GM23338 (cell line): ENCODE results near the gene MOCS3. TPM values are rescaled to one million over a fixed set of nuclear protein-coding genes. Genes with fewer than 3 reads are reported as not detected.

Experiments
- ATAC-seq: fragments of 200-7000 bp; cut with Tn5 transposase; 3 replicates; pipeline ENCODE4 v1.9.1; 2020
- DNase-seq: peaks from one replicate; pipeline ENCODE4 v3.0.0-alpha.2; 2015; ENCODE audit warnings: low spot score
- H2AFZ ChIP-seq: fragments of 200-600 bp; sonication (generic); 2 replicates; pipeline ENCODE4 v1.8.0; 2016; ENCODE audit warnings: antibody characterized with exemption, mild to moderate bottlenecking, moderate library complexity
- H3F3A ChIP-seq: fragments of 200-600 bp; sonication (generic); replicated peaks from 2 replicates; pipeline ENCODE4 v1.8.0; 2017; ENCODE audit warnings: antibody characterized with exemption, mixed run types, low read depth
- H3K27ac ChIP-seq: fragments of 200-600 bp; sonication (generic); 2 replicates; pipeline ENCODE4 v1.6.1; 2016; ENCODE audit warnings: low read depth
- H3K27me3 ChIP-seq: fragments of 200-600 bp; sonication (generic); 2 replicates; pipeline ENCODE4 v1.8.0; 2016; ENCODE audit warnings: mild to moderate bottlenecking, mixed run types, moderate library complexity; ENCODE audit not compliant: insufficient read depth
- H3K36me3 ChIP-seq: fragments of 200-600 bp; sonication (generic); 2 replicates; pipeline ENCODE4 v1.8.0; 2016; ENCODE audit warnings: mild to moderate bottlenecking; ENCODE audit not compliant: insufficient read depth
- H3K4me1 ChIP-seq: fragments of 200-600 bp; sonication (generic); 2 replicates; pipeline ENCODE4 v1.8.0; 2016; ENCODE audit warnings: mild to moderate bottlenecking, moderate library complexity; ENCODE audit not compliant: insufficient read depth
- H3K4me2 ChIP-seq: fragments of 200-600 bp; sonication (generic); 2 replicates; pipeline ENCODE4 v1.7.1; 2017; ENCODE audit warnings: mixed run types
- H3K4me3 ChIP-seq: fragments of 200-600 bp; sonication (generic); 2 replicates; pipeline ENCODE4 v1.6.1; 2016; ENCODE audit warnings: mixed run types
- H3K79me2 ChIP-seq: fragments of 200-600 bp; sonication (generic); replicated peaks from 2 replicates; pipeline ENCODE4 v1.8.0; 2017; ENCODE audit warnings: mild to moderate bottlenecking; ENCODE audit not compliant: insufficient read depth
- H3K9me2 ChIP-seq: fragments of 200-600 bp; sonication (generic); 2 replicates; pipeline ENCODE4 v1.8.0; 2017; ENCODE audit not compliant: insufficient read depth
- H4K20me1 ChIP-seq: fragments of 200-600 bp; sonication (generic); replicated peaks from 2 replicates; pipeline ENCODE4 v1.8.0; 2017; ENCODE audit warnings: mild to moderate bottlenecking; ENCODE audit not compliant: insufficient read depth
- H3K27ac Mint-ChIP-seq: 2 replicates; pipeline ENCODE4 v1.8.0; 2020; ENCODE audit warnings: inconsistent platforms, mild to moderate bottlenecking, moderate library complexity, mixed read lengths
- H3K27me3 Mint-ChIP-seq: 3 replicates; pipeline ENCODE4 v1.8.0; 2022; ENCODE audit warnings: low read depth, mild to moderate bottlenecking, moderate library complexity, mixed read lengths, inconsistent platforms; ENCODE audit not compliant: insufficient read depth, poor library complexity
- H3K36me3 Mint-ChIP-seq: 3 replicates; pipeline ENCODE4 v1.8.0; 2021; ENCODE audit warnings: low read depth, mild to moderate bottlenecking, inconsistent platforms, moderate library complexity, mixed read lengths
- H3K4me1 Mint-ChIP-seq: 3 replicates; pipeline ENCODE4 v1.8.0; 2020; ENCODE audit warnings: mild to moderate bottlenecking, inconsistent platforms, mixed read lengths
- H3K4me3 Mint-ChIP-seq: 3 replicates; pipeline ENCODE4 v1.8.0; 2021; ENCODE audit warnings: moderate library complexity, mild to moderate bottlenecking, inconsistent platforms, mixed read lengths
- H3K9me3 Mint-ChIP-seq: 3 replicates; pipeline ENCODE4 v1.8.0; 2020; ENCODE audit warnings: moderate library complexity, mild to moderate bottlenecking, inconsistent platforms, mixed read lengths
- CREB1 ChIP-seq: fragments of 250-450 bp; sonication (Bioruptor Pico); IDR thresholded peaks from 2 replicates; pipeline ENCODE4 v1.5.0; 2020; ENCODE audit warnings: low read depth, mild to moderate bottlenecking, moderate library complexity
- ETS1 ChIP-seq: IDR thresholded peaks from 2 replicates; pipeline ENCODE4 v1.6.1; 2016; ENCODE audit warnings: antibody characterized with exemption
- EZH2 ChIP-seq: fragments of 200-600 bp; sonication (generic); IDR thresholded peaks from one replicate; pipeline ENCODE4 v1.8.0; 2017; ENCODE audit warnings: antibody characterized with exemption, mild to moderate bottlenecking, low read depth; ENCODE audit not compliant: unreplicated experiment
- EZH2phosphoT487 ChIP-seq: fragments of 200-600 bp; sonication (generic); IDR thresholded peaks from one replicate; pipeline ENCODE4 v1.8.1; 2018; ENCODE audit warnings: antibody characterized with exemption; ENCODE audit not compliant: unreplicated experiment
- JUNB ChIP-seq: IDR thresholded peaks from one replicate; pipeline ENCODE4 v1.6.1; 2016; ENCODE audit warnings: antibody characterized with exemption; ENCODE audit not compliant: unreplicated experiment
- NANOG ChIP-seq: IDR thresholded peaks from 2 replicates; pipeline ENCODE4 v1.6.1; 2016; ENCODE audit warnings: antibody characterized with exemption, borderline replicate concordance
- STAT1 ChIP-seq: IDR thresholded peaks from one replicate; pipeline ENCODE4 v1.6.1; 2016; ENCODE audit warnings: antibody characterized with exemption; ENCODE audit not compliant: unreplicated experiment
- ZNF331 ChIP-seq: fragments of 250-450 bp; sonication (Bioruptor Pico); IDR thresholded peaks from 2 replicates; pipeline ENCODE4 v1.5.0; 2020; ENCODE audit warnings: low read depth, mild to moderate bottlenecking, moderate library complexity
- ZNF462 ChIP-seq: fragments of 250-450 bp; sonication (Bioruptor Pico); IDR thresholded peaks from 2 replicates; pipeline ENCODE4 v1.5.0; 2020; ENCODE audit warnings: mild to moderate bottlenecking, moderate library complexity
- polyA plus RNA-seq: library from polyadenylated mRNA; unstranded; fragments of >200 nt; fragmentation: Nextera tagmentation; extraction: Ambion mirVana; gene quantifications from 2 replicates; pipeline ENCODE4 v1.2.1, GENCODE V29; 2016
- total RNA-seq: library from RNA; depleted of rRNA; stranded (reverse); fragments of >200 nt; shearing (Covaris generic); gene quantifications from 2 replicates; pipeline ENCODE4 v1.2.3, GENCODE V29; 2014

MOCS3 gene
- total and polyA plus RNA-seq, 2 experiments from 2014 or later, result 2.2 to 9.1 TPM

GRCh38 chr20:51010932-51011331 lies 52.3 kb downstream of the MOCS3 start (continued):
- TF ChIP-seq ZNF462 (CRISPR knock-in tag) (no peak), ZNF331 (no peak), CREB1 (CRISPR knock-in tag) (no peak)

GRCh38 chr20:51011479-51011878 lies 52.9 kb downstream of the MOCS3 start:
- Mint-ChIP-seq H3K27me3 (peaks cover 6% of the 10 kb centered on the region), H3K4me1 (peaks cover 22% of the 10 kb centered on the region), H3K9me3 (no peaks in the 10 kb centered on the region), H3K4me3 (no peak overlapping the region), H3K27ac (no peak overlapping the region), H3K36me3 (peaks cover 7% of the 10 kb centered on the region)
- Histone ChIP-seq H3K4me3 (no peak overlapping the region), H3K79me2 (no peaks in the 10 kb centered on the region), H3K36me3 (no peaks in the 10 kb centered on the region), H3K4me2 (no peak overlapping the region), H3F3A (no peaks in the 10 kb centered on the region), H4K20me1 (no peaks in the 10 kb centered on the region; the same call in 1 of the 2 replicates), H3K9me2 (no peaks in the 10 kb centered on the region), H3K4me1 (peaks cover 18% of the 10 kb centered on the region), H3K27me3 (no peaks in the 10 kb centered on the region), H3K27ac (no peak overlapping the region), H2AFZ (no peak overlapping the region)
- ATAC-seq (no peak), DNase-seq (no peak)
- no peak for TF ChIP-seq ZNF331
- no peak for TF ChIP-seq EZH2phosphoT487
- TF ChIP-seq JUNB, result no peak
- no peak for TF ChIP-seq ZNF462 (CRISPR knock-in tag)
- TF ChIP-seq NANOG, result no peak
- TF ChIP-seq EZH2, result no peak
- TF ChIP-seq ETS1, result no peak
- TF ChIP-seq STAT1, result no peak
